Kidney (tissue), 14 donors: ENCODE measurements around the gene ELF5. TPM values are rescaled to one million over a fixed set of nuclear protein-coding genes. Genes with fewer than 3 reads are reported as not detected.

Experiments used
- DNase-seq, 5 donors: peaks; one replicate each; pipeline ENCODE4 v3.0.0-alpha.2; 2013 to 2020
- FAIRE-seq: peaks from 2 replicates; lab custom pipeline; 2012; peaks lifted over from hg19 to GRCh38; lab: Jason Lieb, UNC
- H3K27ac ChIP-seq, 2 donors: one replicate each; pipeline ENCODE4 v1.7.0; 2013; ENCODE audit warnings: low read depth in 2 of 2, low read length in 2 of 2, inconsistent platforms in 1 of 2
- H3K27me3 ChIP-seq: one replicate; pipeline ENCODE4 v1.7.1; 2013; ENCODE audit warnings: low read length, inconsistent platforms; ENCODE audit not compliant: control insufficient read depth, insufficient read depth
- H3K36me3 ChIP-seq, 3 donors: one replicate each; pipeline versions ENCODE4 v1.7.0 to v1.7.1; 2013; ENCODE audit warnings: low read length in 3 of 3, control low read depth in 1 of 3, inconsistent platforms in 1 of 3; ENCODE audit not compliant: insufficient read depth in 3 of 3, control insufficient read depth in 2 of 3
- H3K4me1 ChIP-seq, 3 donors: one replicate each; pipeline versions ENCODE4 v1.7.0 to v1.7.1; 2013; ENCODE audit warnings: low read length in 3 of 3, inconsistent platforms in 1 of 3, low read depth in 1 of 3; ENCODE audit not compliant: control insufficient read depth in 2 of 3, insufficient read depth in 2 of 3
- H3K4me3 ChIP-seq, 3 donors: one replicate each; pipeline versions ENCODE4 v1.7.0 to v1.8.1; 2013; ENCODE audit warnings: low read length in 3 of 3, control low read depth in 1 of 3, inconsistent platforms in 1 of 3
- H3K9ac ChIP-seq, 3 donors: one replicate each; pipeline versions ENCODE4 v1.7.0 to v1.7.1; 2013; ENCODE audit warnings: low read length in 3 of 3, control low read depth in 1 of 3, inconsistent platforms in 1 of 3
- H3K9me3 ChIP-seq, 3 donors: one replicate each; pipeline versions ENCODE4 v1.7.0 to v1.7.1; 2013; ENCODE audit warnings: low read length in 3 of 3, control low read depth in 1 of 3, inconsistent platforms in 1 of 3; ENCODE audit not compliant: control insufficient read depth in 2 of 3, insufficient read depth in 1 of 3
- intact Hi-C: fragments of 100-400 bp; cut with DNase I; formaldehyde crosslinking; loops from one replicate; pipeline ENCODE4 v1.11.1; 2022
- polyA plus RNA-seq: library from polyadenylated mRNA; stranded (reverse); fragments of 350-450 nt; fragmentation: Illumina TruSeq; extraction: RNeasy Lipid Tissue Mini Kit (QIAGEN cat#74804); gene quantifications from one replicate; pipeline ENCODE4 v1.2.3, GENCODE V29; 2014; ENCODE audit warnings: low read depth, low replicate concordance; ENCODE audit not compliant: insufficient read depth
- total RNA-seq: library from RNA; stranded (reverse); fragmentation: NEBNext Ultra II Directional; extraction: Animal tissue kit (Norgen Biotek cat#: 25700); gene quantifications from one replicate; pipeline ENCODE4 v1.2.1, GENCODE V29; 2021
- TF ChIP-seq, protein P1 (sequence below): IDR thresholded peaks from 3 replicates; pipeline ENCODE4 v1.5.1; 2012; ENCODE audit warnings: mild to moderate bottlenecking, moderate library complexity, borderline replicate concordance; ENCODE audit not compliant: insufficient read depth; ENCODE audit errors: extremely low read depth
- donor health status: control.
- donor health status: control.
- donor health status: control.
- donor health status: control.
- donor health status: control.
- donor health status: DM: yes; HTN: yes; CAD: no.
- donor health status: Normal renal cell carcinoma (clear cell type).

ELF5 gene
- total and polyA plus RNA-seq, 2 donors from 2014 or later, result 0.94 to 18.9 TPM

DNA sequence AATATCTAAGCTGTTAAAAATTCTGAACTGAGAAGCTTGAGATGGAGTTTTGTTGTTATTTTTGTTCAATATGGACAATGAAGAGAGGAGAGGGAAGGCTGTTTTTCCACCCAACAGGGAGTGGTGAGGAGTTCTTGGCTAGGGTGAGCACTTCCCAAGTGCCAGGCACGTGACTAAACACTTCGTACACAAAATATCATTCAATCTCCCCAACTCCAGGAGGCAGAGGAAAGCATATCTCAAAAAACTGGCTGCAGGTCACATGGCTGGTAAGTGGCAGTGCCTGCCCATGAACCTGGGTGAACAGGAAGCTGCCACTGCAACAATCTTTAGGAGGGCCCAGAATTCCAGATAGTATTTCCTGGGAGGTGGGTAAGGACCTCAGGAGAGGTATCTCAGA lies 11.6 kb downstream of the ELF5 start:
- FAIRE-seq (no peak), DNase-seq (no peak)
- TF ChIP-seq, protein P1, sequence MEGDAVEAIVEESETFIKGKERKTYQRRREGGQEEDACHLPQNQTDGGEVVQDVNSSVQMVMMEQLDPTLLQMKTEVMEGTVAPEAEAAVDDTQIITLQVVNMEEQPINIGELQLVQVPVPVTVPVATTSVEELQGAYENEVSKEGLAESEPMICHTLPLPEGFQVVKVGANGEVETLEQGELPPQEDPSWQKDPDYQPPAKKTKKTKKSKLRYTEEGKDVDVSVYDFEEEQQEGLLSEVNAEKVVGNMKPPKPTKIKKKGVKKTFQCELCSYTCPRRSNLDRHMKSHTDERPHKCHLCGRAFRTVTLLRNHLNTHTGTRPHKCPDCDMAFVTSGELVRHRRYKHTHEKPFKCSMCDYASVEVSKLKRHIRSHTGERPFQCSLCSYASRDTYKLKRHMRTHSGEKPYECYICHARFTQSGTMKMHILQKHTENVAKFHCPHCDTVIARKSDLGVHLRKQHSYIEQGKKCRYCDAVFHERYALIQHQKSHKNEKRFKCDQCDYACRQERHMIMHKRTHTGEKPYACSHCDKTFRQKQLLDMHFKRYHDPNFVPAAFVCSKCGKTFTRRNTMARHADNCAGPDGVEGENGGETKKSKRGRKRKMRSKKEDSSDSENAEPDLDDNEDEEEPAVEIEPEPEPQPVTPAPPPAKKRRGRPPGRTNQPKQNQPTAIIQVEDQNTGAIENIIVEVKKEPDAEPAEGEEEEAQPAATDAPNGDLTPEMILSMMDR, result no peak
- no peak overlapping the region for H3K9ac ChIP-seq
- peak overlapping the region in 1 of 2 donors; percentile 0 for H3K27ac ChIP-seq
- H3K9me3 ChIP-seq, result no peaks in the 10 kb centered on the region
- H3K36me3 ChIP-seq, result no peaks in the 10 kb centered on the region
- no peak overlapping the region for H3K4me3 ChIP-seq
- no peaks in the 10 kb centered on the region for H3K27me3 ChIP-seq
- H3K4me1 ChIP-seq, result no peaks in the 10 kb centered on the region
- intact Hi-C loops, result no loop called here

- DNase-seq (no peak), FAIRE-seq (no peak)
- Histone ChIP-seq H3K9me3 (no peaks in the 10 kb centered on the region), H3K4me3 (no peak overlapping the region), H3K9ac (no peak overlapping the region), H3K27ac (peak overlapping the region in 1 of 2 donors; percentile 0), H3K27me3 (no peaks in the 10 kb centered on the region), H3K36me3 (no peaks in the 10 kb centered on the region), H3K4me1 (no peaks in the 10 kb centered on the region)
- TF ChIP-seq, protein P1, result no peak
- intact Hi-C loops, result no loop called here
Measured at GRCh38 chr11:34501500-34501899, 12.1 kb downstream of the ELF5 start.

DNA sequence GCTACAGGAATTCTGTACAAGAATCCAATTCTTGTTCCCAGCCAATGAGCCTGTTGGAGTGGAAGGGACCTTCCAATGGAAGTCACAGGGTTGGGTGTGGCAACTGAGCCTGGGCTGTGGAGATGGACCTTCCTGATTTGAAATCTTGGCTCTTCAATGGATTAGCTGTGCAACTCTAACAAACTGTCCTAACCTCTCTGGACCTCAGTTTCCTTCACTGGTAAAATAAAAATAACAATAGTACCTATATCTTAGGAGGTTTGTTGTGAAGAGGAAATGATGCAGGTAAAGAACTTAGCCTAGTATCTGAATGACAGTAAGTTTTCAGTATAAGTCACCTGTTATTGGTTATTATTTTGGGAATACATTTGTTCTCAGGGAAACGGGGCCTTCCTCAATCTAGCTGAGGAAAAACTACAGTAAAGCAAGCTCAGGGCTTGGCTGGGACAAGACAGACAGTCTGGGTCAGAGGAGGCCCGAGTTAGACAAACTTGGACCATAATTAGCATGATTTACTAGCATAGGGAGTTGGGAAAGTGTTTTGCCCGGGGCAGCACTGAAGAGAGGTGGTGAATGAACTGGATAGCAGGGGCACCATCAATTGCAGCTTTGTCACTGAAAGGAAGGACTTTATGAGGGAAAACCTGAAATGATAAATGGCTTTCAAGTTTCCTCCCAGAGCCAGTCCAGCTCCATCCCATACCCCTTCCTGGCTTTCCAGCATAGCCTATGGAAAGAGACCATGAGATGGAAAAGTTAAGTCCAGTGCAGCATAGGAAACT lies 13.7 kb downstream of the ELF5 start:
- FAIRE-seq, result no peak
- Histone ChIP-seq H3K4me1 (no peaks in the 10 kb centered on the region), H3K9me3 (no peaks in the 10 kb centered on the region), H3K9ac (no peak overlapping the region), H3K4me3 (no peak overlapping the region), H3K27me3 (no peaks in the 10 kb centered on the region), H3K36me3 (no peaks in the 10 kb centered on the region), H3K27ac (no peak overlapping the region)
- DNase-seq, result peak in 3 of 5 donors; percentile 54 to 81 (median 67)
- intact Hi-C loops, result no loop called here
- TF ChIP-seq, protein P1, result no peak
